GM12878 (cell line): ENCODE results near the gene GRIK5. TPM values are rescaled to one million over a fixed set of nuclear protein-coding genes. Genes with fewer than 3 reads are reported as not detected.
"Not testable (repeated sequence)": the region's sequence is repeated elsewhere in the genome, so short reads cannot be mapped to it uniquely, and the experiment has no call there.

ENCODE experiments used
- ATAC-seq: fragments of 200-7000 bp; cut with Tn5 transposase; 3 replicates; pipeline ENCODE4 v1.9.1; 2020; ENCODE audit warnings: mild to moderate bottlenecking, moderate library complexity
- BruUV-seq: library from RNA; stranded (reverse); fragments of 400-500 nt; replicated peaks from 2 replicates; lab custom pipeline; 2021; lab: Mats Ljungman, UMichigan
- CTCF ChIA-PET: fragments of 300-600 bp; sonication (Branson Sonifier 250); formaldehyde crosslinking; extraction: SDS; loops from one replicate; lab custom pipeline; 2021; ENCODE audit warnings: inconsistent platforms; lab: Yijun Ruan, JAX
- POLR2A ChIA-PET: fragments of 350-600 bp; formaldehyde crosslinking; extraction: SDS; loops from one replicate; lab custom pipeline; 2021; ENCODE audit warnings: inconsistent platforms; lab: Charles Lee
- RAD21 ChIA-PET: fragments of 300-600 bp; sonication (Branson Sonifier 250); formaldehyde crosslinking; loops from one replicate; lab custom pipeline; 2023; ENCODE audit warnings: antibody characterized with exemption; ENCODE audit not compliant: unreplicated experiment; lab: Charles Lee
- SMC1A ChIA-PET: fragments of 300-600 bp; sonication (Branson Sonifier 250); formaldehyde crosslinking; loops from one replicate; lab custom pipeline; 2023; ENCODE audit not compliant: unreplicated experiment, uncharacterized antibody; lab: Charles Lee
- DNase-seq: peaks from one replicate; pipeline ENCODE4 v3.0.0-alpha.2; 2011; ENCODE audit warnings: low read depth, low spot score
- FAIRE-seq: peaks from 3 replicates; lab custom pipeline; 2011; peaks lifted over from hg19 to GRCh38; lab: Jason Lieb, UNC
- H2AFZ ChIP-seq: 2 replicates; pipeline ENCODE4 v1.6.0; 2011; ENCODE audit warnings: low read depth, low read length, control low read depth; ENCODE audit not compliant: control insufficient read depth
- H3K27ac ChIP-seq: 2 replicates; pipeline ENCODE4 v1.5.1; 2011; ENCODE audit warnings: control low read depth; ENCODE audit not compliant: control insufficient read depth, insufficient read depth
- H3K27me3 ChIP-seq, 2 experiments: replicated peaks in 1 of 2; 2 replicates each; pipeline versions ENCODE4 v1.6.0 to v1.6.1; 2011; ENCODE audit warnings: low read length in 1 of 2; ENCODE audit not compliant: control insufficient read depth in 2 of 2, insufficient read depth in 2 of 2
- H3K36me3 ChIP-seq, 2 experiments: 2 replicates each; pipeline ENCODE4 v1.5.1; 2011; ENCODE audit warnings: low read length in 1 of 2; ENCODE audit not compliant: control insufficient read depth in 2 of 2, insufficient read depth in 2 of 2
- H3K4me1 ChIP-seq: 2 replicates; pipeline ENCODE4 v1.6.1; 2011; ENCODE audit warnings: mild to moderate bottlenecking, low read length, moderate library complexity, mixed read lengths; ENCODE audit not compliant: control insufficient read depth, insufficient read depth
- H3K4me2 ChIP-seq: 2 replicates; pipeline ENCODE4 v1.6.0; 2011; ENCODE audit warnings: control low read depth; ENCODE audit not compliant: control insufficient read depth, insufficient read depth
- H3K4me3 ChIP-seq: fragments of 200-600 bp; sonication (generic); 2 replicates; pipeline ENCODE4 v1.5.1; 2016
- H3K79me2 ChIP-seq: 2 replicates; pipeline ENCODE4 v1.6.0; 2011; ENCODE audit warnings: low read length; ENCODE audit not compliant: control insufficient read depth, insufficient read depth
- H3K9ac ChIP-seq: 2 replicates; pipeline ENCODE4 v1.8.0; 2011; ENCODE audit warnings: low read length, control low read depth, mixed read lengths; ENCODE audit not compliant: control insufficient read depth, insufficient read depth
- H3K9me3 ChIP-seq: replicated peaks from 3 replicates; pipeline ENCODE4 v1.5.1; 2011; ENCODE audit warnings: mild to moderate bottlenecking, low read length; ENCODE audit not compliant: control insufficient read depth, insufficient read depth
- H4K20me1 ChIP-seq: 2 replicates; pipeline ENCODE4 v1.6.0; 2011; ENCODE audit not compliant: control insufficient read depth, insufficient read depth
- BCL3 ChIP-seq: IDR thresholded peaks from 2 replicates; pipeline ENCODE4 v1.6.1; 2011; ENCODE audit warnings: borderline replicate concordance, low read depth, mild to moderate bottlenecking, moderate library complexity, low read length; ENCODE audit not compliant: insufficient read depth, poor library complexity, severe bottlenecking
- IRF4 ChIP-seq: IDR thresholded peaks from 2 replicates; pipeline ENCODE4 v1.6.1; 2011; ENCODE audit warnings: low read depth, low read length
- PAX5 ChIP-seq: IDR thresholded peaks from 2 replicates; pipeline ENCODE4 v1.6.1; 2011; ENCODE audit warnings: low read depth, low read length, borderline replicate concordance
- POLR2AphosphoS2 ChIP-seq: IDR thresholded peaks from 2 replicates; pipeline ENCODE4 v1.6.1; 2011; ENCODE audit warnings: low read depth, mild to moderate bottlenecking, low read length, improper control_type of control experiment, moderate library complexity
- SKIL ChIP-seq: fragments of 450-650 bp; IDR thresholded peaks from 2 replicates; pipeline ENCODE4 v1.6.1; 2017; ENCODE audit warnings: mild to moderate bottlenecking, low read depth, inconsistent platforms; ENCODE audit not compliant: poor library complexity, severe bottlenecking
- SUPT20H ChIP-seq: IDR thresholded peaks from 2 replicates; pipeline ENCODE4 v1.6.1; 2011; ENCODE audit warnings: low read depth, mild to moderate bottlenecking, low read length, moderate library complexity, borderline replicate concordance; ENCODE audit not compliant: control insufficient read depth
- ZNF687 ChIP-seq: fragments of 450-650 bp; IDR thresholded peaks from 2 replicates; pipeline ENCODE4 v1.6.1; 2017; ENCODE audit warnings: mild to moderate bottlenecking, moderate library complexity
- WGBS: methylation state at CpG from one replicate; pipeline ENCODE4 v1.1.6; 2016; ENCODE audit warnings: low lambda C conversion rate; ENCODE audit not compliant: insufficient replicate concordance, insufficient coverage; ENCODE audit errors: missing lambda C conversion rate; 5-methylcytosine and 5-hydroxymethylcytosine counted together
- in situ Hi-C: fragments of 300-500 bp; cut with MboI; formaldehyde crosslinking; loops from 9 replicates; pipeline ENCODE4 v1.14.3; 2018; ENCODE audit warnings: mixed read lengths
- intact Hi-C: fragments of 100-400 bp; cut with micrococcal nuclease; formaldehyde crosslinking; loops from one replicate; pipeline ENCODE4 v1.14.2; 2022; ENCODE audit not compliant: unreplicated experiment
- polyA plus RNA-seq, 11 experiments: library from polyadenylated mRNA; depleted of rRNA in 4 of 11; unstranded in 6 of 11; stranded (reverse) in 5 of 11; fragments of >200 nt; fragmentation: Nextera tagmentation in 4 of 11; fragmentation: Illumina TruSeq in 1 of 11; extraction: Ambion mirVana in 4 of 11; extraction: Trizol in 1 of 11; gene quantifications; 1 replicate in 1 of 11; 2 replicates in 10 of 11; pipeline versions ENCODE4 v1.2.1 to v1.2.3, GENCODE V29; 2011 to 2016; ENCODE audit warnings: inconsistent platforms in 2 of 11, missing spikeins in 2 of 11, low read depth in 1 of 11
- total RNA-seq, 4 experiments: library from RNA; depleted of rRNA in 3 of 4; stranded (reverse); fragments of >200 nt in 3 of 4; fragmentation: Illumina TruSeq in 1 of 4; extraction: Trizol in 1 of 4; gene quantifications; 2 replicates each; pipeline versions ENCODE4 v1.2.1 to v1.2.3, GENCODE V29; 2013 to 2021

Gene GRIK5
- total and polyA plus RNA-seq, 10 of the 15 experiments (the other 5 are each of a cell fraction or from before 2014, with no cell fraction given), result 0.03 to 0.23 (median 0.07) TPM; not detected in 3

GRCh38 chr19:42017040-42017439 is 53.0 kb downstream of the GRIK5 start:
- ATAC-seq, result no peak
- no peaks in the 10 kb centered on the region for H3K36me3 ChIP-seq
- WGBS, result 47% methylated on average over 8 of the region's 8 CpGs
- in situ Hi-C loops, result no loop called here
- no peak overlapping the region for H3K4me2 ChIP-seq
- H3K79me2 ChIP-seq, result no peaks in the 10 kb centered on the region
- TF ChIP-seq SKIL (no peak), SUPT20H (no peak), PAX5 (no peak), IRF4 (no peak), BCL3 (peak; percentile 62), POLR2AphosphoS2 (no peak), ZNF687 (no peak)
- no peak overlapping the region for H2AFZ ChIP-seq
- SMC1A ChIA-PET, result no interaction called here
- H4K20me1 ChIP-seq, result no peaks in the 10 kb centered on the region
- H3K9me3 ChIP-seq, result no peaks in the 10 kb centered on the region
- no TSS peak for BruUV-seq
- DNase-seq, result no peak
- H3K4me3 ChIP-seq, result no peak overlapping the region
- intact Hi-C loops, result no loop called here
- no peak overlapping the region for H3K9ac ChIP-seq
- H3K27me3 ChIP-seq, result peaks cover 0 to 2% of the 10 kb centered on the region in 2 experiments; a peak in 1 of 4 replicates
- H3K27ac ChIP-seq, result no peak overlapping the region
- POLR2A ChIA-PET, result no interaction called here
- no peaks in the 10 kb centered on the region for H3K4me1 ChIP-seq
- RAD21 ChIA-PET, result no interaction called here
- CTCF ChIA-PET, result interaction anchor here (3.9 kb wide), 1 partner anchor 12 kb away, joined by 18 read pairs; no protein-coding TSS in a partner anchor
- FAIRE-seq, result no peak

DNA sequence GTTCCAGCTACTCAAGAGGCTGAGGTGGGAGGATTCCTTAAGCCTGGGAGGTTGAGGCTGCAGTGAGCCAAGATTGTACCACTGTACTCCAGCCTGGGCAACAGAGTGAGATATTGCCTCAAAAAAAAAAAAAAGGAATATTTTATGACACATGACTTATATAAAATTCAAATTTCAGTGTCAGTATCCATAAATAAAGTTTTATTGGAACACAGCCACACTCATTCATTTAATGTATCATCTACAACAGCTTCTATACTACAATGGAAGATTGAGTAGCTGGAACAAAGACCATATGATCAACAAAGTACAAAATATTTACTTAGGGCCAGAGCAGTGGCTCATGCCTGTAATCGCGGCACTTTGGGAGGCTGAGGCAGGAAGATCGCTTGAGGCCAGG is 57.3 kb downstream of the GRIK5 start:
- H3K36me3 ChIP-seq, H3K4me1 ChIP-seq, H3K79me2 ChIP-seq, BruUV-seq, H4K20me1 ChIP-seq, H2AFZ ChIP-seq, ATAC-seq, H3K9me3 ChIP-seq, H3K4me3 ChIP-seq, SMC1A ChIA-PET, H3K9ac ChIP-seq, in situ Hi-C loops, FAIRE-seq, RAD21 ChIA-PET, H3K27me3 ChIP-seq, DNase-seq, POLR2A ChIA-PET, intact Hi-C loops, H3K27ac ChIP-seq, H3K4me2 ChIP-seq: not testable (repeated sequence)
- CTCF ChIA-PET, result interaction anchor here (1.5 kb wide), 1 partner anchor 22 kb away, joined by 7 read pairs; no protein-coding TSS in a partner anchor
- 96% methylated on average over 3 of the region's 3 CpGs for WGBS
